GM19372 (cell line): ENCODE results near the gene PAQR5.
"Not testable (repeated sequence)": the region's sequence is repeated elsewhere in the genome, so short reads cannot be mapped to it uniquely, and the experiment has no call there.

ENCODE experiments used
- ATAC-seq: cut with Tn5 transposase; IDR thresholded peaks from one replicate; pipeline ENCODE4 v1.9.1; 2021; ENCODE audit warnings: mild to moderate bottlenecking, low read depth, moderate library complexity; ENCODE audit not compliant: unreplicated experiment

PAQR5 gene, protein sequence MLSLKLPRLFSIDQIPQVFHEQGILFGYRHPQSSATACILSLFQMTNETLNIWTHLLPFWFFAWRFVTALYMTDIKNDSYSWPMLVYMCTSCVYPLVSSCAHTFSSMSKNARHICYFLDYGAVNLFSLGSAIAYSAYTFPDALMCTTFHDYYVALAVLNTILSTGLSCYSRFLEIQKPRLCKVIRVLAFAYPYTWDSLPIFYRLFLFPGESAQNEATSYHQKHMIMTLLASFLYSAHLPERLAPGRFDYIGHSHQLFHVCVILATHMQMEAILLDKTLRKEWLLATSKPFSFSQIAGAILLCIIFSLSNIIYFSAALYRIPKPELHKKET

DNA sequence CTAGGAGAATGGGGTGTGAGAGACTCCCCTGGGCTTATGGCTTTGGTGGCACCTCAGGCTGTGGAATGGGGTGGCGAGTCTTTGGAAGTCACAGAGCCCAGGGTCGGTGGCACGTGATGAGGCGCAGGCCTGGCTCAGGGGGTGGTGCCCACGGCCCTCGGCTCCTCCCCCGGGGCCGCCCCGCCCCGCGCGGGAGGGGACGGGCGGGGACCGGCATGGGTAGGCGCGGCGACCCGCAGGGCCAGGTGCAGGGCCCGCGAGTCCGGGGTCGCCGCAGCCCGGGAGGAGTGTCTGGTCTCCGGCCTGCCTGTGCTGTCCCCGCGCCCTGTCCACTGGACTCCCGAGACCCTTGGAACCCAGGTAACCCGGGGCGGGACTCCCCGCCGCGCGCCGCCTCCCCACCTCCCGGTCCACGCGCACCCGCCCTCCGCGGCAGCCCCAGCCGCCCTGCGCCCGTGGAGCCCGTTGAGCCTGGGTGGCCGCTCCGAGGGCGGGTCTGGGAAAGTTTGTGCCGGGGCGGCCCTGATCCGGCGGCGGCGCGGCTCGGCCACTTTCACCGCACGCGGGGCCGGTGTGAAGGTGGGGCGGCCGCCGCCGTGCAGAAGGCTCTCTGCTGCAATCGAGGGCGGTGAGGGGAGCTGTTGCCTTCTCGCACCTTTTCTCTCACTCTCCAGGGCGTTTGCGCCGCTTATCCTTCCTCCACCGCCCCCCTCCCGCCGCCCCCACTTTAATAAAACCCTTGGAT is at the start of gene PAQR5:
PAQR5 (plus strand) TSS at position 216 of the 745 bp plus-strand sequence. CDS start 61,169 bp downstream, outside the sequence.
- ATAC-seq, result no peak

DNA sequence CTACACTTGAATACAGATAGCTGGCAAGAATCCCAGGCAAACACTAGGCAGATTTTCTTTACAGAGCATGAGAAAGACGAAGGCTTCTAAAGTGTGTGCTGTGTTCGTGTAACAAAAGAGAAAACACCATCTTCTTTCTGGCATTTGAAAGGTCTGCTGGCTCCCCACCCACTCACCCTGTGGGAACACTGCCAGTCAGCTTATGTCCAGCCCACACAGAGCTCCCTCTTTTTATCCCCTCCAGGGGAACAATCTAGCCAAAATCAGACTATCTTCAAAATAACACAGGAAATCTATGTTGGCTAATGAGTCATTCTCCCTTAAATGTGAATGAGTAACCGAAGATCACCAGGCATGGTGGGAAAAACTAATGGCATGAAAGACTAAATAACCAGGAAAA is 45.6 kb upstream of the PAQR5 start:
- ATAC-seq, result no peak

DNA sequence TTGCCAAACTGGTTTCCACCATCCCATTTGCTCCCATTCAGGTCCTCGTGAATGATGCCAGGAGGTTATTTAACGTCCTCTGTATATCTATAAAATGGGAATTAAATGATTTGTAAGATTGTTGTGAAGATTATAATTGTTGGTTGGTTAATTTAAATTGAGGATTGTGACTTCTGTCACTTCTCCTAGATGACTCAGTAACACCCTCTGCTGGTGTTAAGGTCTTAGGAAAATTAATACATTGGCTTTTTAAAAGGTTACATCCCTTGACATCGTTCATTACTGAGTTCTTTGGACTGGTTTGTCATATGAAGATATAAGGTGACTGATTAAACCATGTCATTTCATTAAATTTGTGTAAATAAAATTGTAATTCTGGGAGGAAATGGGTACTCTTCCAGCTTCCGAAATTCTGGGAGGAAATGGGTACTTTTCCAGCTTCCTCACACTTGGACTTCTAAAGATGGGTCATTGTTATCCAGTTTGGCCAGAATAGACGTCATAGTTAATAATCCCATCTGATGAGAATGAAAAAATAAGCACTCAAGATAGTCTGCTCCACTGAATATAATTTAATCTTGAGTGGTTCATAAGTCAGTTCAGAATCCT is 33.3 kb upstream of the PAQR5 start:
- ATAC-seq, result no peak

DNA sequence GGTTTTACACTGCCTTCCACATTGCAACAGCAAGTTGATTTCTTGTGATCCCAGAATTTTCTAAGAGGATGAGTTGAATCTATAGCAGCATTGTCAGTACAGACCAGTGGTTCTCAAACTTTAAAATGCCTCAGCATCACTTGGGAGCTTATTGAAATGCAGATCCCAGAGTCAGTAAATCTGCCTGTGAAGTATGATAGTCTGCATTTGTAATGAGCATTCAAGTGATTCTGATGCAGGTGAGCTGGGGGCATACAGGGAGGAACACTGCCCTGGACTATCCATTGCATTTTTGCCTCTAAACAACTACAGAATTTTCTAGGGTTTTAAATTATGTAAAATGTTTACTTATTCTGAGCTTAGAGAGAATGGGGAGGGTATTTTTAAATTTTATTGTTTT is 27.5 kb upstream of the PAQR5 start:
- no peak for ATAC-seq

DNA sequence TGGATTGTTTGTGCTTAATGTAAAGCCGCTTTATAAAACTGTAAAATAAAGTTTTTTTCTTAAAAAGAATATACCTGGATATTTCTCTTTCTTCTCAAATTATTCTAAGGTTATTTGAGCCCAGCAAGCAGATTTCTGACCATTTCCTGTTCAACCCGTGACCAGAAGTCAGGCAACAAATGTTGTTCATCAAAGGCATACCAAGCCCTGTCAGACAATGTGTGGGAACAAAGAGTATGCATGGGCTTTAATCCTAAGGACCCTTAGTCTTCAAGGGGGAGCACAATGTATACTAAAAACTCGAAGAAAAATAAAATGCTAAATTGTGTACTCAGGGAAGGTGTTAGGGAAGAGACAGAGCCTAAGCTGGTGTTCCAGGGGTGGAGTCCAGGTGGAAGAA is 26.6 kb upstream of the PAQR5 start:
- ATAC-seq, result no peak

DNA sequence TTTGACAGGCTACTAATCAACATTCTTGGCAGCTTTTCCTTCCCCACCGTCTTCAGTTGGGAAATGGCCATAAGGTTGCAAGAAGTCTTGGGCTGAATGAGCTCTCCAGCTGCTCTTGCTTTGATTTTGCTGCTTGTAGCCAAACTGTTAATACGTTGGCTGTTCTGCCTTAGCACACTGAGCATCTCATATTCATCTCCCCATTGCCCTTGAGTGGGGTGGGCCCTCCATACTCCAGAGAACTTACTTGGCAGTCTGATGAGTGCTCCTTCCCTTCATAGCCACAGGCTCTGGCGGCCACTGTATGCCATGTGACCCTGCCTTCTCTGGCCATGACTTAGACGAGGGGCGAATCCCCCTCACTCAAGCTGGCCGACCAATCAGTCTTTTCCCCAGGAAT is 25.8 kb upstream of the PAQR5 start:
- no peak for ATAC-seq

DNA sequence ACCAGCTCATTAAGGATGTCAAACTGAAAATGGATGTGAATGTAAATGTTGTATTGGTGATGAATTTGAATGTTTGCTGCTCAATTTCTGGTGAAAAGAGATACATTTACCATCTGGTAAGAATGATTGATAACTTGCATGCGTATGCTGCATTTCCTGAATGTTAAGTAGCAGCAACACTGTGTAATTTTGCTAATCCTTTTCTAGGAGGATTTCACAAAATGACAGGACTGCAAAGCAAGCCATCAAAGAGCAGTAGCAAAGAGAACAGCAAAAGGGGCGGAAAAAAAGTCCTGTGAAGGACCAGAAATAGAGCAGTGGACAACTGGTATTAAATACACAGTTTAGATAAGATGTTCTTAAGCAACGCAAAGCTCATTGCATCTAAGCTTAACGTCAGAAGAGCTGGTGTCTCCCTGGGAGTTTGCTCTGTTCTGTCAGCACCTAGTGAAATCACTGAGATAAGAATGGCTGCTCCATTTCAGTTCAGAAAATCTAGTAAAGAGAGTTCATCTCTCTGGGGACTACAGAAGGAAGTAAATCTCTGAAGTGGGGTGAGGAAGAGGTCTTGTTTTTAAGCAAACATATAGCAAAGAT is 23.5 kb upstream of the PAQR5 start:
- no peak for ATAC-seq

DNA sequence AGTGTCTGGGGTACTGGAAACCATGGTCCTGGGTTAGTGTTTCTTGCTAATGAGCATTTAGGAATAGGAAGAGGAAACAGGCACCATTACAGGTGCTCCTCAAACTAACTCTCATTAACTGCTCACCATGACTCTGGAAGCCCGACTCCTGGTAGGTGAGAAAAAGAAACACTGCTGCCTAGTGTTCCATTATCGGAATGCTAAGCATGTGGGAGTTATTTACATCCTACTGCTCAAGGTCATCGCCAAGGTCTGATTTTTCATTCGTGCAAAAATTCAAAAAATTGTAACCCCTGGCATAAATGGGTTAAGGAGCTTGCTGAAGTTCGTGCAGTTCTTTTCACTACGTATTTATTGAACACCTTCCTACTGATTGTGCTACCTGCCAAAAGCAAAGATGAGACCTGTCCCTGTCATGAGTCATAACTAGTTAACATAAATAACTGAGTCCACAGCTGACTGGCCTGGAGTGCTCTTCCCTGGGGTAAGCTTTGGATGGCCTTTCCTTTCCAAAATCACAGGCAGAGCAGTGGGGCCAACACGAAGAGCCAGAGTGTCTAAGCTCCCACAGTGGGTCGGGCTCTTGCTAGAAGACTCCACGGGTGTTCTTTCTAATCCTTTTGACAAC is 22.7 kb upstream of the PAQR5 start:
- no peak for ATAC-seq

DNA sequence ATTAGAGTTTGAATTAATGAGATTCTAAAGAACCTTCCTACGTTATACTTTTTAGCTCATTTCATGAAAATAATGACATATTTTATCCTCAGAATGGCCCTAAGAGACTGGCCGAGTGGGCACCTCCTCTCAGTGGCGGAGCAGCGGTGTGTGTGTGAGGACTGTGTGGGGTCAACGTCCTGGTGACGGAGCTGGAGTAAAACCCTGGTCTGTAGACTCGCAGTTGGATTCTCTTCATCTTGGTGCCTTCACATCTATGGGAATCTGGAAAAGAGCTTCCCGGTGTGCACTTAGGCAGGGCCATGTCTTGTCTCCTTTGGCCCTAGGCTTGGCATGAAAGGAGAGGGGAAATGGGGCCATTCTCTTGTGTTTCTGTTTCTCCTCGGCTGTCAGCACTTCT is 21.4 kb upstream of the PAQR5 start:
- ATAC-seq, result no peak

DNA sequence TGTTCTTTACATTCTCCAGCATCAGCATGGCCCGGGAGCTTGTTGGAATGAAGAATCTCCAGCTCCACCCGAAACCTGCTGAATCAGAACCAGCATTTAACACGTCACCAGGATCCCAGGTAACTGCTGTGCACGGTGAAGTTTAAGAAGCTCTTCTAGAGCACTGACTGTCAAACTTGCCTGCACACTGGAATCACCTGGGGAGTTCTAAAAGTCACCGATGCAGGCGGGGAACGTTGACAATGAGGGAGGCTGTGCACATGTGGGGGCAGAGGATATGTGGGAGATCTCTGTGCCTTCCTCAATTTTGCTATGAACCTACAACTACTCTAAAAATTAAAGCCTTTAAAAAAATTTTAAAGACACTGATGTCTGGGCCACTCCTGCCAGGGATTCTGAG is 19.1 kb upstream of the PAQR5 start:
- no peak for ATAC-seq

DNA sequence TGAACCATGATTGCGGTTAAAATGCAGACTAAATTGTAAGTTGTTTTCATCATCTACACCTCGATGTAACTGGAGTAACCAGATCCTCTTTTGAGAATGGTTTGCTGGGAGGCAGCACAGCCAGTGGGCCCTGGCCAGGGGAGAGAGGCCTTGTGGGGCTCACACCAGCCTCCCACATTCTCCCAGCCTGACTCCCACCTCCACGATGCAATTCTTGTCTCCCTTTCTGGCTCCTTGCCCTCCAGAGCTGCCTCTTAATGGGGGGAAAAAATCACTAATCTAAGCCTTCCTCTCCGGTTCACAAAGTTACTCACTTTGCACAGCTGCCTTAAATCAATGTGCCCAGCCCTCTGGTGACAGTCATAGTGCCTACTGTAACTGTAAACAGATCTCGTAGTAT is 17.9 kb upstream of the PAQR5 start:
- ATAC-seq, result no peak

DNA sequence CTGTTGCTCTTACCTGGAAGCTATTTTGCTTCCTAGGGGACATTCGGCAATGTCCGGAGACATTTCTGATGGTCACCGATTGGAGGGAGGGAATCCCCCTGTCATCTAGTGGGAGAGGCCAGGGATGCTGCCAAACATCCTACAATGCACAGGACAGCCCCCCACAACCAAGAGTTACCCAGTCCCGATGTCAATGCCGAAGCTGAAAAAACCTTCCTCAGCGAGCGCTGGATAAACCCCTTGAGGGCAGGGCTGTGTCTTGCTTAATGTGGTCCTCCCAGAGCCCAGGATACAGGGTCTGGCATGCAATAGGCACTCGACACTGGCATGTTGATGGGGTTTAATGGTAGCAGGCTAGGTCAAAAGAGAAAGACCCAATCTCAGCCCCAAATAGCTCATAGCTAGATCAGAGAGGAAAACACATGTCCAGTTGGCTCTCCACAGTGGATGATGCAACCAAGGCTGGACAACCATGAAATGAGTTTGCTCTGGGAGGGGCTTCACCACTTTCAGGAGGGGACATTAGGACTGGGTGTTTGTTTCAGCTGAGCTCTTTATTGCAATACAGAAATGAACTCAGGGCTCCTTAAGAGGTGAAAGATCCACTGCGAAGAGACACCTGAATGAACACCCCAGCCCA is 16.5 kb upstream of the PAQR5 start:
- no peak for ATAC-seq

DNA sequence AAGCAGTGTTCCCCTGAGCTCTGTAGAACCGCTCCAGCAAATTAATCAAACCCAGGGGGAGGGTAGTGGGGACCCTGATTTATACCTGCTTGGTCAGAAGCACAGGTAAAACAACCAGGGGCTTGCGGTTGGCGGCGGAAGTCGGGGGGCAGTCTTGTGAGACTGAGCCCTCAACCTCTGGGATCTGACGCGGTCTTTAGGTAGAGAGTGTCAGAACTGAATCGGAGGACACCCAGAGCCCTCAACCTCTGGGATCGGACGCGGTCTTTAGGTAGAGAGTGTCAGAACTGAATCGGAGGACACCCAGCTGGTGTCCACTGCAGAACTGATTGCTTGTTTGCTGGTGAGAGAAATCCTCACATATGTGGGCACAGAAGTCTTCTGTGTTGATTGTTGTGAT is 12.9 kb upstream of the PAQR5 start:
- ATAC-seq, result no peak

DNA sequence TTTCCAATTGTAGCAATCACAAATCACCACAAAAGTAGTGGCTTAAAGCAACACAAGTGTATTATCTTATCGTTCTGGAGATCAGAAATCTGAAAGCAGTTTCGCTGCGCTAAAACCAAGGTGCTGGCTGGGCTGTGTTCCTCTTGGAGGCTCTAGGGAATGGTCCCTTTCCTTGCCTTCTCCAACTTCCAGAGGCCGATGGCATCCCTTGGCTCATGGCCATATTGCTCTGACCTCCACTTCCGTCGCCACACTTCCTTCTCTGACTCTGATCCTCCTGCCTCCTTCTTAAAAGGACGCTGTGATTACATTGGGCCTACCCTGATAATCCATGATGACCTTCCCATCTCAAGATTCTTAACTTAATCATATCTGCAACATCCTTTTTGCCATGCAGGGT is 10.7 kb upstream of the PAQR5 start:
- no peak for ATAC-seq

DNA sequence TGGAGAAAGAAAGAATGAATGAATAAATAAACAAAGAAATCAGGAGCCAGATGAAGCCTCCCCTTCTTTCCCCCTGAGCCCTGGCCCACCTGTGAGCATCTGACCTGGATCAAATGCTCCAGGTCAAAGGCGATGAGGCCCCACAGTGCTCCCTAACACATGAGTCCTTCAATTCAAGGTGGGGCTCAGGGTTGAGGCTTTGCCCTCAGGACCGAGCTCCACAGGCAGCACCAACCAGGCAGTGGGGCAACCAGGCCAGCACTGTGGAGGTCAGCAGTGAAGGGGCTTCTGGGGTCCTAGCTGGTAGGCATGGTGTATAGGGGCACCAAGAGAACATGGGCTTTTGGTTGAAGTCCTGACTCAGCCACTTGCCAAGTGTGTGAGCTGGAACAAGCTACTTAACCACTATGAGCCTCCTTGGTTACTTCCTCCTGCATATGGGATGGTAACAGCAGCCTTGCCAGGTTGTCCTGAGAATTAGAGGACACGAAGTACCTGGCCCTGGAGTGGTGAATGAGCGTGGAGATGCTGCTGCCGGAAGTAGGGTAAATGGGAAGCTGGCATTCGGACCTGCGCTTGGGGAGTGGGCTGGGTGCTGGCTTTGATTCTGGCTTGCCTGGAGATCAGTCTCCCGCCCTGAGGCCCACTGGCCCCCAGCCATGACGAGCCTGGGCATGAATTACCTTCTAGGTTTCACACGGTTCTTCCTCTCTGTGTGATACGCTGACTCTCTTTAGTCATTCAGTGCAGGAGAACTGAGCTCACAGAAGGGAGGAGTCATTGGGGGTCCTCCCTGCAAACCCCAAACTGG is 10.0 kb upstream of the PAQR5 start:
- no peak for ATAC-seq

DNA sequence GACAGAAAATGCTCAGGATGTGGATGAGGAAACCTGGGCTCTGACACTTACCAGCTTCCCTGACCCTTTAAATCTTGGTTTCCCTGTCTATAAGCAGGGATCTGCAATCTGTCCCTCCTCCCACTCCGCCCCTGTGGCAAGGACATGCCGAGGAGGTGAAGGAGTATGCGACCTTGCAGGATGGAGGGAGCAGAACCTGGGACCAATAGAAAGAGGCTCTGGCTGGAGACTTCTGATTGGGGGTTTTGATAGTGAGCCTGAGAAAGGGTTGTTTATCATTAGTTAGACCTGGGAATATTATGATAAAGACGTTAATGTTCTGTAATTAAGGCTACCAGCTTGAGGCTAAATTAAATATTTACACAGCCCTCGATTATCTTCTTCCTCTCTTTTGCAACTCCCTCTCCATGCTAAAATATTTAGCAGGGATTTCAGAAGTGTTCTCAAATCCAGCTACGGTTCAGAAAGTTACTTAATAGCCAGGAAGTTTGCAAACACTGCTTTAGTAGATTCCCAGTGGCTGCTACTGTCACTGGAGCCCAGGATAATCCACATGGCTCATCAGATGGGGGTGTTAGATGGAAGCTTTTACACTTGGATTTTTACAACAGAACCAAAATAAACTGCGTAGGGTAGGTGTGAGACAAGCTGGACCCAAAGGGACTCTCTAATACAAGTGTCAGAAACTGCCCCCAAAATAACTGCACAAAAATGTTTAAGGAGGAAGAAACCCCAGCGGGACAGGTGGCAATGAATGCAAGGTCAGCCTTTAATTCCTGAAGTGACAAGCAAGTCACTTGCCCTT is 9.2 kb upstream of the PAQR5 start:
- no peak for ATAC-seq

DNA sequence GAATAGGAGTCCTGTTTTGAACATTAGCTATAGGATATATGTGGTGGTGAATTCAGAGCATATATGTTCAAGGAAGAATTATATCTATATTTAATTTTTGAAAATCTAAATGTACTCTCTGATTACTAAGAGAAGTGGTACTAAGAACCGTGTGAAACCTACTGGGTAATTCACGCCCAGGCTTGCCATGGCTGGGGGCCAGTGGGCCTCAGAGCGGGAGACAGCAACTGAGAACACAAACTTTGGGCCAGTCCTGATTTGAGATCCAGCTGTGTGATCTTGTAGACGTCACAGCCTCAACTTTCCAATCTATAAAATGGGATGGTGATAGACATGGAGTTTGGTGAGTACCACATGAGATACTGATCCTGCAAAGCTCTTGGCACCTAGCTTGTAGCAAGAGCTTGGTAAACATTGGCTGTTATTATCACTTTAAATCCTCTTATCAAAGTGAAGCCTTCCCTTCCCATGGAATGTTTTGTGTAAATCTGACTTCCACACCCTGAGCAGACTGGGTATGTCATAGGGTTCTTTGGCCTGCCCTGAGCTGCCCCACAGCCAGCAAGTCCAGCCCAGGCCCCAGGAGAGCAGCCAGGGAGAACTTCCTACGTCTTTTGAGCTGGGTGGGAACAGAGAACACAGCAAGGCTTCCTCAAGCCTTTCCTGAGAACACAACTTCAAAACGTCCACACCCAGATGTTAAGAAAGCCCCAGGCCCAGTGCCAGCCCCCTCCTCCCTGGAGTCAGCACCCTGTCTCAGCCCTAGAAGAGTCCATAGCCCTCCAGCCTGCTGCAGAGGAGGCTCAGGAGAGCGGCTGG is 8.2 kb upstream of the PAQR5 start:
- no peak for ATAC-seq

DNA sequence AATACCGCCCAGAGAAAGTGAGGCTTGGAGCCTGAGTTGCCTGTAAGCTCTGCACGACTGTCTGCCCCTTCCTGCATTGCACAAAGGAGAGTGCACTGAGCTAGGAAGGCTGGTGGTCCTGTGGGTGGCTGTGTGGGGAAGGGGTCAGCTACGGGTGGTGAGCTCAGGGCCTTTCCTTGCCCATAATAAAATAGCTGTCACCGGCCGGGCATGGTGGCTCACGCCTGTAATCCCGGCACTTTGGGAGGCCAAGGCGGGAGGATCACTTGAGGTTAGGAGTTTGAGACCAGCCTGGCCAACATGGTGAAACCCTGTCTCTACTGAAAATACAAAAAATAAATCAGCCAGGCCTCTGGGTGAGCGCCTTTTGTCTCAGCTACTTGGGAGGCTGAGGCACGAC is 7.1 kb upstream of the PAQR5 start:
- not testable (repeated sequence) for ATAC-seq
